Adipose tissue (tissue), 3 donors: ENCODE data around the gene WHRN. TPM values are rescaled to one million over a fixed set of nuclear protein-coding genes. Genes with fewer than 3 reads are reported as not detected.

Experiments
- polyA plus RNA-seq, 3 donors: library from polyadenylated mRNA; stranded (reverse); fragments of 200-250 nt; gene quantifications; one replicate each; pipeline ENCODE4 v1.2.3, GENCODE V29; 2013
- donor health status: healthy with polysubstance abuse.
- donor health status: Bipolar disorder and iron deficiency.
- donor health status: healthy.

The WHRN gene
- polyA plus RNA-seq, 3 donors, result 2.6 to 8.5 (median 7.0) TPM

Other genes starting within 250 kb of the WHRN start
- 10 to 100 TPM in 1 of 3 donors, 1 to 10 TPM in 1, not detected in 1; 6.9 to 18.0 TPM for gene ORM1, start 182.4 kb downstream of the WHRN start, polyA plus RNA-seq
- 1 to 10 TPM; 1.1 to 6.3 (median 3.8) TPM for gene ORM2, start 175.6 kb downstream of the WHRN start, polyA plus RNA-seq
- gene AKNA, start 117.5 kb downstream of the WHRN start, polyA plus RNA-seq, result 10 to 100 TPM; 10.3 to 25.5 (median 22.3) TPM
- gene ATP6V1G1, start 82.3 kb upstream of the WHRN start, polyA plus RNA-seq, result 100 to 1,000 TPM in 1 of 3 donors, 10 to 100 TPM in 2; 62.5 to 133 (median 92.3) TPM
- gene TMEM268, start 105.8 kb upstream of the WHRN start, polyA plus RNA-seq, result 10 to 100 TPM in 1 of 3 donors, 1 to 10 TPM in 2; 3.1 to 14.2 (median 4.5) TPM
- not detected for gene TEX53, start 152.3 kb upstream of the WHRN start, polyA plus RNA-seq
- gene TEX48, start 176.7 kb upstream of the WHRN start, polyA plus RNA-seq, result not detected